HEK293T (cell line): ENCODE data around the gene CTTNBP2.

ENCODE experiments used
- CTCF ChIA-PET: fragments of 350-600 bp; formaldehyde crosslinking; extraction: SDS; loops from one replicate; lab custom pipeline; 2021; ENCODE audit warnings: antibody characterized with exemption, inconsistent platforms; lab: Yijun Ruan, JAX
- POLR2A ChIA-PET: fragments of 350-600 bp; formaldehyde crosslinking; extraction: SDS; loops from one replicate; lab custom pipeline; 2020; ENCODE audit warnings: antibody characterized with exemption, inconsistent platforms; lab: Yijun Ruan, JAX
- DNase-seq: peaks from one replicate; pipeline ENCODE4 v3.0.0; 2012; ENCODE audit warnings: mixed read lengths; ENCODE audit errors: extremely low spot score
- ARNT ChIP-seq: fragments of 450-650 bp; IDR thresholded peaks from 2 replicates; pipeline ENCODE4 v1.6.1; 2017; ENCODE audit warnings: mild to moderate bottlenecking
- BHLHE40 ChIP-seq: fragments of 450-650 bp; IDR thresholded peaks from 2 replicates; pipeline ENCODE4 v1.6.1; 2016; ENCODE audit warnings: mild to moderate bottlenecking, moderate library complexity, borderline replicate concordance
- CTBP1 ChIP-seq: fragments of 450-650 bp; IDR thresholded peaks from 2 replicates; pipeline ENCODE4 v1.6.1; 2016; ENCODE audit warnings: borderline replicate concordance
- ELF4 ChIP-seq: fragments of 450-650 bp; IDR thresholded peaks from 2 replicates; pipeline ENCODE4 v1.6.1; 2017; ENCODE audit warnings: antibody characterized with exemption
- FOXA1 ChIP-seq: fragments of 450-650 bp; IDR thresholded peaks from 2 replicates; pipeline ENCODE4 v1.6.1; 2016; ENCODE audit warnings: mild to moderate bottlenecking
- FOXK2 ChIP-seq: fragments of 450-650 bp; IDR thresholded peaks from 2 replicates; pipeline ENCODE4 v1.6.1; 2016; ENCODE audit warnings: mild to moderate bottlenecking
- FOXM1 ChIP-seq: fragments of 450-650 bp; IDR thresholded peaks from 2 replicates; pipeline ENCODE4 v1.6.1; 2017; ENCODE audit warnings: mild to moderate bottlenecking, borderline replicate concordance
- HDGF ChIP-seq: fragments of 450-650 bp; IDR thresholded peaks from 2 replicates; pipeline ENCODE4 v1.6.1; 2017; ENCODE audit warnings: antibody characterized with exemption, borderline replicate concordance
- L3MBTL2 ChIP-seq: fragments of 450-650 bp; conservative IDR thresholded peaks from 2 replicates; pipeline ENCODE4 v1.6.1; 2016; ENCODE audit warnings: mild to moderate bottlenecking
- LEF1 ChIP-seq: fragments of 450-650 bp; IDR thresholded peaks from 2 replicates; pipeline ENCODE4 v1.6.1; 2017; ENCODE audit warnings: mild to moderate bottlenecking, borderline replicate concordance
- NFRKB ChIP-seq: fragments of 450-650 bp; IDR thresholded peaks from 2 replicates; pipeline ENCODE4 v1.6.1; 2016; ENCODE audit warnings: mild to moderate bottlenecking, moderate library complexity
- SP1 ChIP-seq: fragments of 450-650 bp; IDR thresholded peaks from 2 replicates; pipeline ENCODE4 v1.6.1; 2017
- SUZ12 ChIP-seq: fragments of 450-650 bp; IDR thresholded peaks from 2 replicates; pipeline ENCODE4 v1.6.1; 2016; ENCODE audit warnings: mild to moderate bottlenecking
- TARDBP ChIP-seq: fragments of 450-650 bp; IDR thresholded peaks from 2 replicates; pipeline ENCODE4 v1.6.1; 2016
- ZNF384 ChIP-seq: fragments of 450-650 bp; IDR thresholded peaks from 2 replicates; pipeline ENCODE4 v1.6.1; 2016
- TF ChIP-seq, protein P1 (sequence below): fragments of 450-650 bp; IDR thresholded peaks from 2 replicates; pipeline ENCODE4 v1.6.1; 2016

The CTTNBP2 gene

DNA sequence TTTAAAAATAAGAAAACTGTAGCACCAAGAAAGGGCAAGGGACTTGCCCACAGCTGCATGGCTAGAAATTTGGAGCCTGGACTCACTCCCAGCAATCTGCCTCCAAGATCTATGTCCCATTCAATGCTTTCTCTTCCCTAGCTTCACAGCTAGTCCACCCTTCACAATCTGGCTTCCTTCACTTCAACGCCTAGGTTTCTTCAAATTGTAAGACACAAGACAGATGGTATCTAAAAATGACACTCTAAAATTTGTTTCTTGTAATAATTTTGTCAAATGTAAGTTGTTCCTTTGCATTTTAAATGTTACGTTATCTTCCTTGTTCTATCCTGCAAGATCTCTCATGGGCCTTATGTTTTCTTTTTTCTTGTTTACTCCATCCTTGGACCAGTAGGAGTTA lies 48.6 kb downstream of the CTTNBP2 start:
- DNase-seq, result no peak
- TF ChIP-seq SP1, result no peak
- TF ChIP-seq SUZ12, result no peak
- TF ChIP-seq, protein P1, sequence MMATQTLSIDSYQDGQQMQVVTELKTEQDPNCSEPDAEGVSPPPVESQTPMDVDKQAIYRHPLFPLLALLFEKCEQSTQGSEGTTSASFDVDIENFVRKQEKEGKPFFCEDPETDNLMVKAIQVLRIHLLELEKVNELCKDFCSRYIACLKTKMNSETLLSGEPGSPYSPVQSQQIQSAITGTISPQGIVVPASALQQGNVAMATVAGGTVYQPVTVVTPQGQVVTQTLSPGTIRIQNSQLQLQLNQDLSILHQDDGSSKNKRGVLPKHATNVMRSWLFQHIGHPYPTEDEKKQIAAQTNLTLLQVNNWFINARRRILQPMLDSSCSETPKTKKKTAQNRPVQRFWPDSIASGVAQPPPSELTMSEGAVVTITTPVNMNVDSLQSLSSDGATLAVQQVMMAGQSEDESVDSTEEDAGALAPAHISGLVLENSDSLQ, result no peak
- TF ChIP-seq HDGF, result no peak
- TF ChIP-seq LEF1, result no peak
- TF ChIP-seq FOXM1, result no peak
- no peak for TF ChIP-seq L3MBTL2
- CTCF ChIA-PET, result no interaction called here
- POLR2A ChIA-PET, result no interaction called here

- no peak for DNase-seq
- no peak for TF ChIP-seq BHLHE40
- TF ChIP-seq L3MBTL2, result no peak
- TF ChIP-seq SP1, result no peak
- ChIA-PET CTCF (no interaction called here), POLR2A (no interaction called here)
Measured at GRCh38 chr7:117819558-117819957, 53.7 kb downstream of the CTTNBP2 start.

DNA sequence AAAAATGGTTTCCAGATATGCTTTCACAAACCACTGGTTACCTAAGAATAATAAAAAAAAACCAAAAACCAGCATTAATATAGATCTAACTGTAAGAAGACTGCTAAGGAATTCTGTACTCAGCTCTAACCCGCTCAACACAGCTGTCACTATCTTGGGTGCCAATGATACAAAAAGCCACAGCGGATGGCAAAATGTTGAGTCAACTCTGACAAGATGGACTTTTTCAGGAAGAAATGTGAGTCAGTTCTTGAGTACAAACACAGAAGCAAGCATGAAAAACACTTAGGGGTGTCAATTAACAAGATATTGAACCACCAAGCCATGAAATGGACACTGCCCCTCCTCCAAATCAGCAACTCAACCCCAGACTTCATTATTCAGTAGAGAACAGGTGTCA lies 55.0 kb downstream of the CTTNBP2 start:
- ChIA-PET CTCF (no interaction called here), POLR2A (no interaction called here)
- no peak for DNase-seq
- TF ChIP-seq SUZ12, result no peak
- TF ChIP-seq LEF1, result no peak
- TF ChIP-seq, protein P1, result no peak
- no peak for TF ChIP-seq ZNF384
- TF ChIP-seq ELF4, result no peak
- no peak for TF ChIP-seq FOXA1
- no peak for TF ChIP-seq BHLHE40
- TF ChIP-seq HDGF, result no peak
- TF ChIP-seq CTBP1, result no peak
- no peak for TF ChIP-seq FOXM1

DNA sequence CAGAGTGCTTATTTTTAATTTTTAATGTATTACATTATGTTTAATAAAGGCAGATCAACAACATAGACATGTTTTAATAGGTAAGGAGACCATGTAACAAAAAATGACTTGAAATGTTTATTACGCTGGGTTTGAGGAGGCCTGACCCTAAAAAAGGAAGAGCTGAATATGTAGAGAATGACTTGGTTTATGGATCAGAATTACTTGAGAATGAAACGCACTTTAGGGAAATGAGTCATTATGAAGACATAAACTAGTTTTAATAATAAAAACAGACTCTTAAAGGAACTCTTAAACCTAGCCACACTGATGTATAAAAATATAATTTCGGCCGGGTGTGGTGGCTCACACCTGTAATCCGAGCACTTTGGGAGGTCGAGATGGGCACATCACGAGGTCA lies 56.5 kb downstream of the CTTNBP2 start:
- ChIA-PET CTCF (no interaction called here), POLR2A (no interaction called here)
- TF ChIP-seq L3MBTL2, result no peak
- TF ChIP-seq HDGF, result no peak
- no peak for TF ChIP-seq LEF1
- DNase-seq, result no peak

GRCh38 chr7:117811696-117812095 lies 61.5 kb downstream of the CTTNBP2 start:
- POLR2A ChIA-PET, result no interaction called here
- no peak for TF ChIP-seq LEF1
- no peak for TF ChIP-seq BHLHE40
- TF ChIP-seq ELF4, result no peak
- TF ChIP-seq CTBP1, result no peak
- DNase-seq, result no peak
- CTCF ChIA-PET, result interaction anchor here (1.3 kb wide), 1 partner anchor 199 kb away, joined by 3 read pairs; no protein-coding TSS in a partner anchor

DNA sequence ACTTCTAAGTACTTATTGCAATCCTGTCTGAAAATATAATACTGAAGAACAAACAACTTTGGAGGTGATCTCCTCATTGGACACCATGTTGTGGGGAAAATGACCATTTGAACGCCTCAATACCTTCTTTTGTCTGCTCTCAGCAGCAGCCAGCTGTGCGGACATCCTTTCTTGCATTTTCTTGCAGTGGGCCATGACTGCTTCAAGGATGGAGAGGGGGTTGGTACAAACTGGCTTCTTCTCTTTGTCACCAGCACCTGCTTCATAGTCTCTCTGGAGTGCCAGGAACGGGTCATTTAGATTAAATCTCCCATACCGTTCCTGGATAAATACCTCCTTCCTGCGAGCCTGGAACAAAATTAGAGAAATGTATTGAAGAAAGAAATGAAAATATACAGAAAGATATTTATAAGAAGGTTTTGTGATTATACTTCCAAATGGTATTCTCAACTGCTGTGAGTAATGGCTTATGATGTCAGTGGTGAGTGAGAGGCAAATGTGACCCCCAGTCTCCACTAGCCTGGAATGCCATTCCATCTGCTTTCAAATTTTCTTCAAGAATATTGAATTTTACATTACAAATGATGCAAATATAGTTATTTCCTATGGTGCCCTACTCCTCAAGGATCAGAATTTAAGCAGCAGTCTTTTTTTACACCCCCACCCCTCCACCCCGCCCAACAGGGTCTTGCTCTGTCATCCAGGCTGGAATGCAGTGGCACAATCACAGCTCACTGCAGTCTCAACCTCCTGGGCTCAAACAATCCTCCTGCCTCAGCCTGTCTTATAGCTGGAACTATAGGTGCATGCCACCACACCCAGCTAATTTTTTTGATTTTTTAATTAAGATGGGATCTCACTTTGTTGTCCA lies 62.4 kb downstream of the CTTNBP2 start:
- DNase-seq, result no peak
- ChIA-PET POLR2A (no interaction called here), CTCF (interaction anchor here (0.6 to 1.3 kb wide), 2 partner anchors 198 to 951 kb away, joined by 3 read pairs; no protein-coding TSS in a partner anchor)
- no peak for TF ChIP-seq LEF1
- TF ChIP-seq, protein P1, result no peak
- TF ChIP-seq SP1, result no peak
- no peak for TF ChIP-seq FOXA1
- no peak for TF ChIP-seq FOXM1
- no peak for TF ChIP-seq BHLHE40
- TF ChIP-seq ELF4, result no peak
- no peak for TF ChIP-seq CTBP1
- TF ChIP-seq TARDBP, result no peak
- TF ChIP-seq L3MBTL2, result no peak
- no peak for TF ChIP-seq HDGF
- TF ChIP-seq NFRKB, result no peak
- no peak for TF ChIP-seq ARNT
- no peak for TF ChIP-seq ZNF384
- no peak for TF ChIP-seq FOXK2

- CTCF ChIA-PET, result no interaction called here
- POLR2A ChIA-PET, result no interaction called here
- TF ChIP-seq NFRKB (no peak), LEF1 (no peak)
- DNase-seq, result no peak
Measured at GRCh38 chr7:117809958-117810357, 63.3 kb downstream of the CTTNBP2 start.
